D721Med (cell line): ENCODE measurements around the gene HADHA.

Experiments used
- DNase-seq: peaks from one replicate; pipeline ENCODE4 v3.0.0; 2011; ENCODE audit warnings: low spot score; ENCODE audit not compliant: insufficient read length
- FAIRE-seq: peaks from 2 replicates; lab custom pipeline; 2011; peaks lifted over from hg19 to GRCh38; lab: Jason Lieb, UNC
- CTCF ChIP-seq: IDR thresholded peaks from 2 replicates; pipeline ENCODE4 v1.5.1; 2012; ENCODE audit warnings: mild to moderate bottlenecking, control low read depth; ENCODE audit not compliant: insufficient read depth; ENCODE audit errors: missing control alignments

The HADHA gene

DNA sequence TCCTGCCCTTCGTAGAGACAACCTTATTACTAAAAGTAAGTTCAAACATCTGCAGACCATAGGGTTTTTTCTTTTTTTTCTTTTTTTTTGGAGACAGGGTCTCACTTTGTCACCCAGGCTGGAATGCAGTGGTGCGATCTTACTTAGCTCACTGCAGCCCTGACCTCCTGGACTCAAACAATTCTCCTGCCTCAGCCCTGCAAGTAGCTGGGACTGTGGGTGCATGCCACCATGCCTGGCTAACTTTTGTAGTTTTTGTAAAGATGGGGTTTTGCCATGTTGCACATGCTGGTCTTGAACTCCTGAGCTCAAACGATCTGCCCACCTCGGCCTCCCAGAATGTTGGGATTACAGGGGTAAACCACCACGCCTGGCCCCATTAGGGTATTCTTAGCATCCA, 32.4 kb downstream of the HADHA start:
- FAIRE-seq (no peak), DNase-seq (no peak)
- no peak for TF ChIP-seq CTCF

DNA sequence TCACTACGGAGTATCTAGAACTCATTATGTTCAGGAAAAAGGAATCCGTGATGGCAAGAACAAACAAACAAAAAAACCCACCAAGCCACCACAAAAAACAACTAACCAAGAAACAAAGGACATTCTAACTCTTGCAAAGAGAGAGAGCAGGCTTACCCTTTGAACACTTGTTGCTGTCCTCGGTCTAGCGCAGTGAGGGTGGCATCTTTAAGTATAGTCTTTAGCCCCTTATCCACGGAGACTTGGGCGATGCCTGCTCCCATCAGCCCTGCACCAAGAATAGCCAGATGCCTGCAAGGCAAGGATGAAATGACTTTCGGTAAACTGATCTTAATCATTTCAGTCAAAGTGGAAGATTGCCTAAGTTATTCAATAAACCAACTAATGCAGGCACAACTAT, 40.5 kb downstream of the HADHA start:
- no peak for DNase-seq
- no peak for FAIRE-seq
- no peak for TF ChIP-seq CTCF

- no peak for TF ChIP-seq CTCF
- FAIRE-seq (peak; percentile 51), DNase-seq (no peak)
Measured at GRCh38 chr2:26202981-26203490, 41.4 kb downstream of the HADHA start.

DNA sequence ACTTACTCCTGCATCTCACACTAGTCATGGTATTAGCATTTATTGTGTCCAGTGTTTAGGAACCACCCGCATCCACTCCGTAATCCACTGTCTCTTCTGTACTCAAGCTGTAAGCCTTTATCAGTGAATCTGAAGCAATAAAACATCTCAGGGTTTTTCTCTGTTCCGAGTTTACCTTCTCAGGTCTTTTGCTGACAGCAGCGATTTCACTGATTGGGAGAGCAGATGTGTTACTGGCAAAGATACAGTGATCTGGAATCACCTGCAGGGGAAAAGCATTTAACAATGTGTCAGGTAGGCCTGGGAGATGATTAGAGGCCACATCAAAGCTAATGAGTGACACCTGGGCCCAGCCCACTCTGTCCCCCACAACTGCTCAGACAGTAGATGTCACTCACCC, 46.9 kb downstream of the HADHA start:
- no peak for TF ChIP-seq CTCF
- DNase-seq (no peak), FAIRE-seq (no peak)

DNA sequence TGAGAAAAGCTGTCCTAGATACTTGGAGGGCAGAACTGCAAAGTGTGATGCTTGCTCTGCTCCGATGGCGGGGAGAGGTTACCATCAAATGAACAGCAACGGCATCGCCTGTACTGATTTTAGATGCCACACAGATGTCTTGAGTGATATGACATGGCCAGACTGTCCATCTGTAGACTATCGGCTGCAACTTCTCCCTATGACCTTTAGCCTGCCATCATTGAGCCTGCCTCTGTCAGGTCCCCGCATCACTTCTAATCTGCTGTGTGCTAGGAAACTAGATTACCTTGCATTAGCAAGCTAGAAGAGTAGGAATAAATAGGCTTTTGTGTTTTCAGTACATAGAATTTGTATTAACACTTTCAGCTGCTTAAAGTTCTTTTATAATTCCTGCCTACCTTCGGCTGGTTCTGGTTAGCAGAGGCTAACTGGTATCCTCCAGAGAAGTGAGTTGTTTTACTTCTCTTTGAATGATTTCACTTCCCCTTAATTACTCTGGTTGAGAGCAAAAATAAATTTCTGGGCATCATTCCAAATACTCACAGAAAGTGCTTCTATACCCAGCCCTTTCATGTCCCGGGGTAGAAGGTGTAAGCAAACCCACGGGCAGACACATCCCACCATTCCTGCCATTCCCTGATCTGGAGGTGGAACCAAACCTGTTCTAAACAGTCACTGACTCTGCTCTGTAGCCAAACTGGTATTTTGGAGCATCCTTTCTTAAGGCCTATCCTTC, 47.6 kb downstream of the HADHA start:
- FAIRE-seq (no peak), DNase-seq (no peak)
- no peak for TF ChIP-seq CTCF

DNA sequence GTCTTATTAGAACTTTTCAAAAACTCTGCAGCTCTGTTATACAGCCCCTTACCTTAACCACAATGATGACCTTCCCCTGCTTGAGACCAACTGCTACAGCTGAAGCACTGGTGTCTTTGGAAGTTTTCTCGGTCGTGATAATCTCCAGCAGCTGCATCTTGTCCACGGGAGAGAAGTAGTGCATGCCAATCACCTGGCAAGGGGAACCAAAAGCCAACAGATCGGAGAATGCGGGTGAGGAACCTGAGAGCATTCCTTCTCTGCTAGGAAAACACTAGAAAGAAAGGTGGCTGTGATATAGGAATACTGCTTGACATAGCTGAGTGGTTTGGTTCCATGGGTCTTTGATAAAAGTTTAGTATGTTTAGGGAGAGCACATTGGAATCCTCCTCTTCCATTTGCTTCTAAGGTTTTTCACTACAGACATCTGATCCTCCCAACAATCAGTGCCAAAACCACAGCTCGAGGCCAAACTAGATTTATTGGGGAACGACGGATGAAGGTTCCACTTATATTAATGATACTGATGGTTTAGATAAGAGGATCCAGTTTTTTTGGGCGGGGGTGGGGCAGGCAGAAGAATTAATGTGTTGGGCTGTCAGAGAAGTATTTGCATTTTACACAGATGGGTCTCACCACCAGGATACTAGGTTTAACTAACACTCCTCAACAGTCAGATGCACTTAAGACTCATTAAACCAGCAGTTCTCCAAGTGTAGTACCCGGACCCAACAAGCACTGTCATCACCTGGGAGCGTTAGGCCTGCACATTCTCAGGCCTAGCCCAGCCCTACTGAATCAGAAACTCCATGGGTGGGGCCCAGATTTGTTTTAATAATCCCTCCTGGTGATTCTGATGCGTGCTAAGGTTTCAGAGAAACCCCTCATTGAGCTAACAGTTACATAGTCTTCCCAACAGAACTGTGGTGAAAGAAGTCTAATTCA, 49.1 kb downstream of the HADHA start:
- no peak for DNase-seq
- no peak for FAIRE-seq
- TF ChIP-seq CTCF: no peak
